GM23338 (cell line): Measurements from ENCODE around the gene PRSS21. TPM values are rescaled to one million over a fixed set of nuclear protein-coding genes. Genes with fewer than 3 reads are reported as not detected.

Experiments
- ATAC-seq: fragments of 200-7000 bp; cut with Tn5 transposase; 3 replicates; pipeline ENCODE4 v1.9.1; 2020
- DNase-seq: peaks from one replicate; pipeline ENCODE4 v3.0.0-alpha.2; 2015; ENCODE audit warnings: low spot score
- H2AFZ ChIP-seq: fragments of 200-600 bp; sonication (generic); 2 replicates; pipeline ENCODE4 v1.8.0; 2016; ENCODE audit warnings: antibody characterized with exemption, mild to moderate bottlenecking, moderate library complexity
- H3F3A ChIP-seq: fragments of 200-600 bp; sonication (generic); replicated peaks from 2 replicates; pipeline ENCODE4 v1.8.0; 2017; ENCODE audit warnings: antibody characterized with exemption, mixed run types, low read depth
- H3K27ac ChIP-seq: fragments of 200-600 bp; sonication (generic); 2 replicates; pipeline ENCODE4 v1.6.1; 2016; ENCODE audit warnings: low read depth
- H3K27me3 ChIP-seq: fragments of 200-600 bp; sonication (generic); 2 replicates; pipeline ENCODE4 v1.8.0; 2016; ENCODE audit warnings: mild to moderate bottlenecking, mixed run types, moderate library complexity; ENCODE audit not compliant: insufficient read depth
- H3K36me3 ChIP-seq: fragments of 200-600 bp; sonication (generic); 2 replicates; pipeline ENCODE4 v1.8.0; 2016; ENCODE audit warnings: mild to moderate bottlenecking; ENCODE audit not compliant: insufficient read depth
- H3K4me1 ChIP-seq: fragments of 200-600 bp; sonication (generic); 2 replicates; pipeline ENCODE4 v1.8.0; 2016; ENCODE audit warnings: mild to moderate bottlenecking, moderate library complexity; ENCODE audit not compliant: insufficient read depth
- H3K4me2 ChIP-seq: fragments of 200-600 bp; sonication (generic); 2 replicates; pipeline ENCODE4 v1.7.1; 2017; ENCODE audit warnings: mixed run types
- H3K4me3 ChIP-seq: fragments of 200-600 bp; sonication (generic); 2 replicates; pipeline ENCODE4 v1.6.1; 2016; ENCODE audit warnings: mixed run types
- H3K79me2 ChIP-seq: fragments of 200-600 bp; sonication (generic); replicated peaks from 2 replicates; pipeline ENCODE4 v1.8.0; 2017; ENCODE audit warnings: mild to moderate bottlenecking; ENCODE audit not compliant: insufficient read depth
- H3K9me2 ChIP-seq: fragments of 200-600 bp; sonication (generic); 2 replicates; pipeline ENCODE4 v1.8.0; 2017; ENCODE audit not compliant: insufficient read depth
- H4K20me1 ChIP-seq: fragments of 200-600 bp; sonication (generic); replicated peaks from 2 replicates; pipeline ENCODE4 v1.8.0; 2017; ENCODE audit warnings: mild to moderate bottlenecking; ENCODE audit not compliant: insufficient read depth
- H3K27ac Mint-ChIP-seq: 2 replicates; pipeline ENCODE4 v1.8.0; 2020; ENCODE audit warnings: inconsistent platforms, mild to moderate bottlenecking, moderate library complexity, mixed read lengths
- H3K27me3 Mint-ChIP-seq: 3 replicates; pipeline ENCODE4 v1.8.0; 2022; ENCODE audit warnings: low read depth, mild to moderate bottlenecking, moderate library complexity, mixed read lengths, inconsistent platforms; ENCODE audit not compliant: insufficient read depth, poor library complexity
- H3K36me3 Mint-ChIP-seq: 3 replicates; pipeline ENCODE4 v1.8.0; 2021; ENCODE audit warnings: low read depth, mild to moderate bottlenecking, inconsistent platforms, moderate library complexity, mixed read lengths
- H3K4me1 Mint-ChIP-seq: 3 replicates; pipeline ENCODE4 v1.8.0; 2020; ENCODE audit warnings: mild to moderate bottlenecking, inconsistent platforms, mixed read lengths
- H3K4me3 Mint-ChIP-seq: 3 replicates; pipeline ENCODE4 v1.8.0; 2021; ENCODE audit warnings: moderate library complexity, mild to moderate bottlenecking, inconsistent platforms, mixed read lengths
- H3K9me3 Mint-ChIP-seq: 3 replicates; pipeline ENCODE4 v1.8.0; 2020; ENCODE audit warnings: moderate library complexity, mild to moderate bottlenecking, inconsistent platforms, mixed read lengths
- CREB1 ChIP-seq: fragments of 250-450 bp; sonication (Bioruptor Pico); IDR thresholded peaks from 2 replicates; pipeline ENCODE4 v1.5.0; 2020; ENCODE audit warnings: low read depth, mild to moderate bottlenecking, moderate library complexity
- EZH2 ChIP-seq: fragments of 200-600 bp; sonication (generic); IDR thresholded peaks from one replicate; pipeline ENCODE4 v1.8.0; 2017; ENCODE audit warnings: antibody characterized with exemption, mild to moderate bottlenecking, low read depth; ENCODE audit not compliant: unreplicated experiment
- JUNB ChIP-seq: IDR thresholded peaks from one replicate; pipeline ENCODE4 v1.6.1; 2016; ENCODE audit warnings: antibody characterized with exemption; ENCODE audit not compliant: unreplicated experiment
- NANOG ChIP-seq: IDR thresholded peaks from 2 replicates; pipeline ENCODE4 v1.6.1; 2016; ENCODE audit warnings: antibody characterized with exemption, borderline replicate concordance
- POLR2AphosphoS5 ChIP-seq: IDR thresholded peaks from 2 replicates; pipeline ENCODE4 v1.6.1; 2016; ENCODE audit warnings: antibody characterized with exemption, low read depth
- ZNF331 ChIP-seq: fragments of 250-450 bp; sonication (Bioruptor Pico); IDR thresholded peaks from 2 replicates; pipeline ENCODE4 v1.5.0; 2020; ENCODE audit warnings: low read depth, mild to moderate bottlenecking, moderate library complexity
- polyA plus RNA-seq: library from polyadenylated mRNA; unstranded; fragments of >200 nt; fragmentation: Nextera tagmentation; extraction: Ambion mirVana; gene quantifications from 2 replicates; pipeline ENCODE4 v1.2.1, GENCODE V29; 2016
- total RNA-seq: library from RNA; depleted of rRNA; stranded (reverse); fragments of >200 nt; shearing (Covaris generic); gene quantifications from 2 replicates; pipeline ENCODE4 v1.2.3, GENCODE V29; 2014
- TF ChIP-seq, protein P1 (sequence below): IDR thresholded peaks from one replicate; pipeline ENCODE4 v1.6.1; 2018; ENCODE audit warnings: antibody characterized with exemption; ENCODE audit not compliant: unreplicated experiment
- TF ChIP-seq, protein P2 (sequence below), 2 experiments: fragments of 200-600 bp in 1 of 2; sonication (generic) in 1 of 2; conservative IDR thresholded peaks; 2 replicates each; pipeline versions ENCODE4 v1.5.1 to v1.6.1; 2016 to 2017; ENCODE audit warnings: antibody characterized with exemption in 2 of 2, low read depth in 2 of 2, mild to moderate bottlenecking in 2 of 2, moderate library complexity in 1 of 2
- TF ChIP-seq, protein P3 (sequence below): IDR thresholded peaks from 2 replicates; pipeline ENCODE4 v1.6.1; 2016; ENCODE audit warnings: antibody characterized with exemption

Gene PRSS21
- total and polyA plus RNA-seq, 2 experiments from 2014 or later, result 2.4 to 3.1 TPM

DNA sequence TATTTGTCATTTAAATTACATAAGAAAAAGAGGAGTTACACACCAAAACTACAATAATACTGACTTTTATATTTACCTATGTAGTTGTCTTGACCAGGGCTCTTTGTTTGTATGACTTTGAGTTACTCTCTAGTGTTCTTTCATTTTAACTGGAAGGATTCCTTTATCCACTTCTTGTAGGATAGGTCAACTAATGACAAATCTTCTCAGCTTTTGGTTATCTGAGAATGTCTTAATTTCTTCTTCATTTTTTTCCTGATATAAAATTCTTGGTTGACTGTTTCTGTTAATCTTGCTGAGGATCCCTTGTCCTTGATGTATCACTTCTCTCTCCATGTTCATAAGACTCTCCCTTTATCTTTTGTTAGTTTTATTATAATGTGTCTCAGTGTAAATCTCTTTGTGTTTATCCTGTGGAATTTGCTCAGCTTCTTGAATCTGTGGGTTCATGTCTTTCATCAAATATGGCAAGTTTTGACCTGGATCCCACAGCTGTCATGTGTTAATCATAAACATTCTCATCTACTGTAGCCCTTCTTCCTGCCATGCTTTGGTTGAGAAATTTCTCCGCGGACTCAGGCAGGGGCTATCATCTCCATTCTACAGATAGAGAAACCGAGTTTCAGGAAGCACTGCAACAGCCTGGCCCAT is 13.4 kb upstream of the PRSS21 start (continued):
- TF ChIP-seq, protein P1, sequence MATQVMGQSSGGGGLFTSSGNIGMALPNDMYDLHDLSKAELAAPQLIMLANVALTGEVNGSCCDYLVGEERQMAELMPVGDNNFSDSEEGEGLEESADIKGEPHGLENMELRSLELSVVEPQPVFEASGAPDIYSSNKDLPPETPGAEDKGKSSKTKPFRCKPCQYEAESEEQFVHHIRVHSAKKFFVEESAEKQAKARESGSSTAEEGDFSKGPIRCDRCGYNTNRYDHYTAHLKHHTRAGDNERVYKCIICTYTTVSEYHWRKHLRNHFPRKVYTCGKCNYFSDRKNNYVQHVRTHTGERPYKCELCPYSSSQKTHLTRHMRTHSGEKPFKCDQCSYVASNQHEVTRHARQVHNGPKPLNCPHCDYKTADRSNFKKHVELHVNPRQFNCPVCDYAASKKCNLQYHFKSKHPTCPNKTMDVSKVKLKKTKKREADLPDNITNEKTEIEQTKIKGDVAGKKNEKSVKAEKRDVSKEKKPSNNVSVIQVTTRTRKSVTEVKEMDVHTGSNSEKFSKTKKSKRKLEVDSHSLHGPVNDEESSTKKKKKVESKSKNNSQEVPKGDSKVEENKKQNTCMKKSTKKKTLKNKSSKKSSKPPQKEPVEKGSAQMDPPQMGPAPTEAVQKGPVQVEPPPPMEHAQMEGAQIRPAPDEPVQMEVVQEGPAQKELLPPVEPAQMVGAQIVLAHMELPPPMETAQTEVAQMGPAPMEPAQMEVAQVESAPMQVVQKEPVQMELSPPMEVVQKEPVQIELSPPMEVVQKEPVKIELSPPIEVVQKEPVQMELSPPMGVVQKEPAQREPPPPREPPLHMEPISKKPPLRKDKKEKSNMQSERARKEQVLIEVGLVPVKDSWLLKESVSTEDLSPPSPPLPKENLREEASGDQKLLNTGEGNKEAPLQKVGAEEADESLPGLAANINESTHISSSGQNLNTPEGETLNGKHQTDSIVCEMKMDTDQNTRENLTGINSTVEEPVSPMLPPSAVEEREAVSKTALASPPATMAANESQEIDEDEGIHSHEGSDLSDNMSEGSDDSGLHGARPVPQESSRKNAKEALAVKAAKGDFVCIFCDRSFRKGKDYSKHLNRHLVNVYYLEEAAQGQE, result no peak
- no peak for TF ChIP-seq JUNB

DNA sequence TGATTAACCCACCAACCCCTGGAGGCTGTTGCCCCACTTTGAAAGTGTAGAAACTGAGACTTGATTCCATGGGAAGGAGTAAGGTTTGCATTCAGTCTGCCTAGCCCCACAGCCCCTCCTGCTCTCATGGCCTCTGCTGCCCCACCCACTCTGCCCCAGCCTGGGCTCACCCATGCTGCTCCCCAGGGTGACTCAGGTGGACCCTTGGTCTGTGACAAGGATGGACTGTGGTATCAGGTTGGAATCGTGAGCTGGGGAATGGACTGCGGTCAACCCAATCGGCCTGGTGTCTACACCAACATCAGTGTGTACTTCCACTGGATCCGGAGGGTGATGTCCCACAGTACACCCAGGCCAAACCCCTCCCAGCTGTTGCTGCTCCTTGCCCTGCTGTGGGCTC is 12.3 kb upstream of the PRSS21 start:
- no peak overlapping the region for H3K4me2 ChIP-seq
- no peaks in the 10 kb centered on the region; the same call in 2 of the 3 replicates for H3K4me1 Mint-ChIP-seq
- no peak overlapping the region for H3K27ac Mint-ChIP-seq
- no peaks in the 10 kb centered on the region for H4K20me1 ChIP-seq
- no peaks in the 10 kb centered on the region for H3K4me1 ChIP-seq
- no peaks in the 10 kb centered on the region for H3K9me2 ChIP-seq
- no peaks in the 10 kb centered on the region for H3F3A ChIP-seq
- H3K27me3 Mint-ChIP-seq, result peaks cover 9% of the 10 kb centered on the region
- no peak overlapping the region for H3K27ac ChIP-seq
- H3K27me3 ChIP-seq, result no peaks in the 10 kb centered on the region
- no peak for TF ChIP-seq CREB1 (CRISPR knock-in tag)
- no peak for TF ChIP-seq NANOG
- TF ChIP-seq, protein P2, sequence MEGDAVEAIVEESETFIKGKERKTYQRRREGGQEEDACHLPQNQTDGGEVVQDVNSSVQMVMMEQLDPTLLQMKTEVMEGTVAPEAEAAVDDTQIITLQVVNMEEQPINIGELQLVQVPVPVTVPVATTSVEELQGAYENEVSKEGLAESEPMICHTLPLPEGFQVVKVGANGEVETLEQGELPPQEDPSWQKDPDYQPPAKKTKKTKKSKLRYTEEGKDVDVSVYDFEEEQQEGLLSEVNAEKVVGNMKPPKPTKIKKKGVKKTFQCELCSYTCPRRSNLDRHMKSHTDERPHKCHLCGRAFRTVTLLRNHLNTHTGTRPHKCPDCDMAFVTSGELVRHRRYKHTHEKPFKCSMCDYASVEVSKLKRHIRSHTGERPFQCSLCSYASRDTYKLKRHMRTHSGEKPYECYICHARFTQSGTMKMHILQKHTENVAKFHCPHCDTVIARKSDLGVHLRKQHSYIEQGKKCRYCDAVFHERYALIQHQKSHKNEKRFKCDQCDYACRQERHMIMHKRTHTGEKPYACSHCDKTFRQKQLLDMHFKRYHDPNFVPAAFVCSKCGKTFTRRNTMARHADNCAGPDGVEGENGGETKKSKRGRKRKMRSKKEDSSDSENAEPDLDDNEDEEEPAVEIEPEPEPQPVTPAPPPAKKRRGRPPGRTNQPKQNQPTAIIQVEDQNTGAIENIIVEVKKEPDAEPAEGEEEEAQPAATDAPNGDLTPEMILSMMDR (conservative IDR thresholded peaks at IDR 0.05; ENCODE audit: low read depth in 2 of 2), result no peak
- no peak for TF ChIP-seq EZH2
- TF ChIP-seq, protein P3, sequence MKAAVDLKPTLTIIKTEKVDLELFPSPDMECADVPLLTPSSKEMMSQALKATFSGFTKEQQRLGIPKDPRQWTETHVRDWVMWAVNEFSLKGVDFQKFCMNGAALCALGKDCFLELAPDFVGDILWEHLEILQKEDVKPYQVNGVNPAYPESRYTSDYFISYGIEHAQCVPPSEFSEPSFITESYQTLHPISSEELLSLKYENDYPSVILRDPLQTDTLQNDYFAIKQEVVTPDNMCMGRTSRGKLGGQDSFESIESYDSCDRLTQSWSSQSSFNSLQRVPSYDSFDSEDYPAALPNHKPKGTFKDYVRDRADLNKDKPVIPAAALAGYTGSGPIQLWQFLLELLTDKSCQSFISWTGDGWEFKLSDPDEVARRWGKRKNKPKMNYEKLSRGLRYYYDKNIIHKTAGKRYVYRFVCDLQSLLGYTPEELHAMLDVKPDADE, result no peak
- TF ChIP-seq ZNF331 (CRISPR knock-in tag), result no peak
- TF ChIP-seq POLR2AphosphoS5, result no peak
- no peak for TF ChIP-seq JUNB
- TF ChIP-seq, protein P1, result no peak
- H3K4me3 Mint-ChIP-seq, result no peak overlapping the region
- peaks cover 8% of the 10 kb centered on the region; the same call in 2 of the 3 replicates for H3K9me3 Mint-ChIP-seq
- H3K4me3 ChIP-seq, result no peak overlapping the region
- H3K79me2 ChIP-seq, result no peaks in the 10 kb centered on the region
- H3K36me3 Mint-ChIP-seq, result no peaks in the 10 kb centered on the region
- no peak overlapping the region for H2AFZ ChIP-seq
- DNase-seq (no peak), ATAC-seq (no peak)
- no peaks in the 10 kb centered on the region for H3K36me3 ChIP-seq
